Activated naive CD8-positive, alpha-beta T cell treated with anti-CD3 and anti-CD28 coated beads, Interleukin-2, amount 50 U/mL, for 24 hours (primary cell): ENCODE measurements around the gene FTO.
"Not testable (repeated sequence)": the region's sequence is repeated elsewhere in the genome, so short reads cannot be mapped to it uniquely, and the experiment has no call there.

Experiments
- ATAC-seq: fragments of 150-1000 bp; cut with Tn5 transposase; one replicate; pipeline ENCODE4 v1.10.0; 2021
- DNase-seq: peaks from one replicate; pipeline ENCODE4 v3.0.0; 2021
- H3K27ac Mint-ChIP-seq: one replicate; pipeline ENCODE4 v1.8.0; 2021; ENCODE audit warnings: mild to moderate bottlenecking, mixed read lengths
- H3K27me3 Mint-ChIP-seq: one replicate; pipeline ENCODE4 v1.8.0; 2021; ENCODE audit warnings: mixed read lengths
- H3K36me3 Mint-ChIP-seq: one replicate; pipeline ENCODE4 v1.8.0; 2021; ENCODE audit warnings: low read depth, mixed read lengths
- H3K4me1 Mint-ChIP-seq: one replicate; pipeline ENCODE4 v1.8.0; 2021; ENCODE audit warnings: mixed read lengths
- H3K4me3 Mint-ChIP-seq: one replicate; pipeline ENCODE4 v1.8.0; 2021; ENCODE audit warnings: mild to moderate bottlenecking, moderate library complexity, mixed read lengths
- H3K9me3 Mint-ChIP-seq: one replicate; pipeline ENCODE4 v1.8.0; 2021; ENCODE audit warnings: mixed read lengths

FTO gene

DNA sequence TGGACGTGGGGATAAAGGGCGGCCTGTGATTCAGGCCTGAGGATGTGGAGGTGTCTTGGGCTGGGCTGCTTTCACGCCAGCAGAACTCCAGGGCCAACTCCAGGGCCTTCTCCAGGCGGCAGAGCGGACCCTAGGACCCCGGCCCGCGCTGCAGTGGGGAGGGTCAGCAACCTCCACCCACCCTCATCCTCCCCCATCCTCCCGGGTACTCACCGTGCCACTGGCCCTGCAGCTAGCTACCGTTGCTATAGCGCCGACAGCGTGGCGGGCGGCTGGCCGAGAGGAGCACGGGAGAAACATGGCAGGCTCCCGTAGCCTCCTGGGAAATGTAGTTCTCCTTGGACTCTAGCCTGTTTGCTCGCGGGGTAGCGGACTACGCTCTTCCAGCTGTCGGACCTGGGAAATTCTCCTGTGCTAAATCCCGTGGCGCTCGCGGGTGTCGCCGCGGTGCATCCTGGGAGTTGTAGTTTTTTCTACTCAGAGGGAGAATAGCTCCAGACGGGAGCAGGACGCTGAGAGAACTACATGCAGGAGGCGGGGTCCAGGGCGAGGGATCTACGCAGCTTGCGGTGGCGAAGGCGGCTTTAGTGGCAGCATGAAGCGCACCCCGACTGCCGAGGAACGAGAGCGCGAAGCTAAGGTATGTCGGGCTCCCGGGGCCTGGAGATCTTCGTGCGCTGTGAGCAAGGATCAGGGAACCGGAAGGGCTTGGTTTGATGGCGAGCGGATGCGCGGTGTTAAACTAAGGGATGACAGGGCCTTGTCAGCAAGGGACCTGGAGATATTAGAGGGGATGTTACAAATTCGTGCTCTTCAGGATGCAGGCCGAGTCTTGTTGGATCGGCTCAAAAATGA, at the start of gene FTO, which contains the start of gene RPGRIP1L:
FTO (plus strand) TSS at position 567 of the 855 bp plus-strand sequence.
RPGRIP1L (minus strand) TSS at position 270 of the 855 bp plus-strand sequence. CDS start 3,136 bp downstream, outside the sequence.
- Mint-ChIP-seq H3K36me3 (peaks cover 12% of the 10 kb centered on the region), H3K27me3 (no peaks in the 10 kb centered on the region), H3K4me1 (peaks cover 38% of the 10 kb centered on the region), H3K27ac (peak within 1 kb of the TSS; percentile 96), H3K9me3 (no peaks in the 10 kb centered on the region), H3K4me3 (peak within 1 kb of the TSS; percentile 99)
- DNase-seq (peak; percentile 99), ATAC-seq (peak; percentile 99)

DNA sequence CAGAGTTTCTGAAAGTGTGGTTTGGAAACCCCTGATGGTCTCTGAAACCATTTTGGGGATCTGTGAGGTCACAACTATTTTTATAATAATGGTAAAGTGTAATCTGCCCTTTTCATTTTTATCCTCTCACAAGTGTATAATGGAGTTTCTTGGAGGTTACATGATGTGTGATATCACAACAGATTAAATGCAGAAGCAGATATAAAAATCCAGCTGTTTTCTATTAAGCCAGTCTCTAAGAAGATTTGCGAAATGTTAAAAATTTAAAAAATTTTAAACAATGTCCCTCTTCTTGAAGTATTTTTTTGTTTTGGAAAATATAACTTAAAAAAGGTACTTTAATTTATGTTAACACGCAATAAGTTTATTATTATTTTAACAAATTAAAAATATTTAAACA, 49.0 kb upstream of the FTO start:
- no peaks in the 10 kb centered on the region for H3K4me1 Mint-ChIP-seq
- H3K4me3 Mint-ChIP-seq: no peak overlapping the region
- no peak for DNase-seq
- no peak overlapping the region for H3K27ac Mint-ChIP-seq
- H3K9me3 Mint-ChIP-seq: no peaks in the 10 kb centered on the region
- peaks cover 23% of the 10 kb centered on the region for H3K36me3 Mint-ChIP-seq
- H3K27me3 Mint-ChIP-seq: no peaks in the 10 kb centered on the region
- ATAC-seq: no peak

DNA sequence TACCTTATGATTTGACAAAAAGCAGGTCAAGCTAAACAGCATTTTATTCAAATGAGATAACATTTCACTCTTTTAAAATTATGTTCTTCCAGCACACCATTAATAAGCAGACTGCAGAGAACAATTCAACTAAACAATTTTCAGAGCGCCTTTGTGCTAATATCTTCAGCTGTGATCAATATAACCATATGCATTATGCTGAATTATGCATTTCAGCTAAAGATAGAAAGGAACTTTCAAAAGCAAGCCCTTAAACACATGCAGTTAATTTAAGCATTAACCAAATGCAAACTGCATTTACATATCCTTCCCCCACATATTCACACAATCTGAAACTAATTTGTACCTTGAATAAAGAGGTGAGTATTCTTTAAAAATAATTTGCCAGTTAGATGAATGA, 41.9 kb upstream of the FTO start:
- DNase-seq: no peak
- Mint-ChIP-seq H3K4me3 (no peak overlapping the region), H3K9me3 (no peaks in the 10 kb centered on the region), H3K4me1 (peaks cover 1% of the 10 kb centered on the region), H3K27ac (no peak overlapping the region), H3K36me3 (peaks cover 5% of the 10 kb centered on the region), H3K27me3 (no peaks in the 10 kb centered on the region)
- no peak for ATAC-seq

DNA sequence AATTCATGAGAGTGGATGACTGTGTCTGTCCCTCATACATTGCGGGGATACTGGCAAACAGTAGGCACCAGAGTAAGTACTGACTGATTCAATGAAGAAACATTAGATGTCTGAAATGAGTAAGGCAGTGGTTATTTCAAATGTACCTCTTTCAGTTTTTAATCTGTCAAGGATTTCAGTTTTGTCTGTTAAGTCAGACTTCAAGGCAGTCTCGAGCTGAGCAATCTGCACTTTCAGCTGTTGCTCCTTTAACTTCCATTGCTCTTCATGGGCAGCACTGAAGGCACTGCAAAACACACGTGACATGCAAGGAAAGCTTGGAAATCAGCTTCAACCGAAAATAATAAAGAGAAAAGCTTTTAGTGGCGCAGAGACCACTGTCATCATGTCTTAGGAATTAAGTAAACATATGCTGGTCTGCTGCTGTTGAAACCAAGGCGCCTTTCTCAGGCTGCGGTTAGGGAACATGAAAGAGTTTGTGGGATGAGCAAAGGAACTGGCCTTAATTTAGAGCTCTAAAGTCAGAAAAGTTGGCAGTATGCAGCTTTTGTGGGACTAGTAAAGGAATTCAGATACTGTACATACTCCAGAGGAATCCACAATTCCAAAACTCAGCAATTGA, 39.1 kb upstream of the FTO start:
- H3K9me3 Mint-ChIP-seq: no peaks in the 10 kb centered on the region
- ATAC-seq (peak; percentile 82), DNase-seq (no peak)
- H3K27me3 Mint-ChIP-seq: no peaks in the 10 kb centered on the region
- H3K27ac Mint-ChIP-seq: peak overlapping the region; percentile 27
- no peak overlapping the region for H3K4me3 Mint-ChIP-seq
- peaks cover 3% of the 10 kb centered on the region for H3K36me3 Mint-ChIP-seq
- H3K4me1 Mint-ChIP-seq: peaks cover 1% of the 10 kb centered on the region

DNA sequence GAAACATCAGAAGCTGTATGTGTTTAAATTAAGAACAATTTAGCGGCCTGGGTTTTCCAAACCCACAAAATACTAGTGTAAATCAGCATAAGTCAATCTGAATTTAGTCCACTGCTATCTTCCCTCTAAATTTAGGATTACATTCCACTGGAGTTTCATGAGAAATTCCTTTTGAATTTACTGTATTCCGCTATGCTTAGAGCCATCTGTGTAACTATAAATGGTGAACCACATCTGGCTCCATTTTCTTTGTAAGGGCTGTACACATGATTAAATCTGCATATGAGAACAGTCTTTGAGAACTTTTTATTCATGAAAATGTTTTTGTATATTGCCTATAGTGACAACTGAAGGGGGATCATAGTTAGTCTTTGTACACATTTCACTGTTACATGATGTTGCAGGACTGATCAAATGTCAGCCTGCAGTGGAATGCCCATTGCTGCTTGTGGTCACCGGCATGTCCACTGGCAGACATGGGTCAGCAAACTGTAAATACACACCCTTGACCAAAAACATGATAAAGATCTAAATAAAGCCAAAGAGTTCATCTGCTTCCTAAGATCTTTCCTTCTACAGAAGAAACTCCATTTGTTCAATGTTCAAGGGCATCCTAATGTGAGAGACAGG, 37.1 kb upstream of the FTO start:
- ATAC-seq: no peak
- no peaks in the 10 kb centered on the region for H3K27me3 Mint-ChIP-seq
- no peak for DNase-seq

DNA sequence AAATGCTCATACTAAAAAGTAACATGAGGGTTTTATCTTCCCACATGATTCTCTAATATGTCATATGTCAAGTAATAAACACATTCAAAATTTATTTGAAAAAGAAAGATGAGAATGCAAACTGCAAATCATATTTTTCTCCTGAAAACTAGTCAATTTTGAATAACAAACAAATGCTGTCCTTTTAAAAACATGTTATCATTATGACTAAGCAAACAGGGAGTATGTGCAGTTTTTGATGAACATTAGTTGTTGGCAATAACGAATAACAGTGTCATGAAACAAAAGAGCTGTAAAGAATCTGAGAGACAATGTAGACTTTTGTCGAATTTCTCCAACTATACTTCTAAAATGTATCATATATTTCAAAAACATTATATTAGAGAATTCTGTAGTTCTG, 35.1 kb upstream of the FTO start:
- no peaks in the 10 kb centered on the region for H3K9me3 Mint-ChIP-seq
- no peak for DNase-seq
- peaks cover 5% of the 10 kb centered on the region for H3K36me3 Mint-ChIP-seq
- no peak overlapping the region for H3K4me3 Mint-ChIP-seq
- no peaks in the 10 kb centered on the region for H3K27me3 Mint-ChIP-seq
- H3K4me1 Mint-ChIP-seq: peaks cover 1% of the 10 kb centered on the region
- no peak overlapping the region for H3K27ac Mint-ChIP-seq
- no peak for ATAC-seq

More for the DNA sequence above, 37.1 kb upstream of the FTO start:
- no peak overlapping the region for H3K27ac Mint-ChIP-seq
- H3K36me3 Mint-ChIP-seq: peaks cover 5% of the 10 kb centered on the region
- peaks cover 1% of the 10 kb centered on the region for H3K4me1 Mint-ChIP-seq
- H3K9me3 Mint-ChIP-seq: no peaks in the 10 kb centered on the region
- no peak overlapping the region for H3K4me3 Mint-ChIP-seq

DNA sequence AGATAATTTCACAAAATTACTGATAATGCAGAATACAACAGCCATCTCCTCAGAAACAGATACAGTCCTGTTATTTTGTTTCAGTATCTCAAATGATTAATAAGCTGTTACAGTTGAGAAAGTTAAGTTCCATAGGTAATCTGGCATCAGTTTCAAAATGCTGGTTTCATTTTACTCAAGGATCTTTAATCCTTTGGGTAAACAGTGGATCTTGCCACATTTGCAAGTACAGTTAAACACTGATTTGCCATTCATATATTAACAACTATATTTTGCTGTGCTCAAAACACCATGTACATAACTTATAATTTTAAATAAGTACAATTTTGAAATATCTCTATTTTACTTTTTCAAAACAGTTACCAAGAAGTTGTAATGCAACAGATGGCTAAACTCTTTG, 31.5 kb upstream of the FTO start:
- no peak for DNase-seq
- ATAC-seq: no peak
- no peak overlapping the region for H3K4me3 Mint-ChIP-seq
- H3K9me3 Mint-ChIP-seq: no peaks in the 10 kb centered on the region
- no peaks in the 10 kb centered on the region for H3K4me1 Mint-ChIP-seq
- H3K27ac Mint-ChIP-seq: no peak overlapping the region
- H3K36me3 Mint-ChIP-seq: peaks cover 2% of the 10 kb centered on the region
- H3K27me3 Mint-ChIP-seq: no peaks in the 10 kb centered on the region

DNA sequence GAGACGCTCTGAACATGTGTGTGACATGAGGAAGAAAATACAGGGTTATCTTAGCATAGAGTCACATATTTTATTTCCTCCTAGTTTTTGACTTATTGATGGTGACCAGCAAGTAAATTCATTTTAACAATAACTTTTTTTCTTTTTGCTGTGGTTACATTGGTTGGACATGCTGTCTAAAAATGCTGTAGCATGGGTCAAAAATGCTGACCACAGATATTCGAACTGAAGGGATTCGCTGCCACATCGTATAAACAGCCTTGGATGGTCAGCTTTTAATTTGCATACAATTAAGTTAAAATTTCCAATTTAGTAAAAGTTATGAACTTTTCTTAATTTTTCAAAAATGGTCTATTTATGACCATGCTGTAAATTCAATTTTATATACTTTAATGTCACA, 30.8 kb upstream of the FTO start:
- Mint-ChIP-seq H3K36me3 (peaks cover 2% of the 10 kb centered on the region), H3K27ac (no peak overlapping the region), H3K4me1 (no peaks in the 10 kb centered on the region), H3K9me3 (no peaks in the 10 kb centered on the region), H3K4me3 (no peak overlapping the region), H3K27me3 (no peaks in the 10 kb centered on the region)
- DNase-seq: no peak
- ATAC-seq: no peak

DNA sequence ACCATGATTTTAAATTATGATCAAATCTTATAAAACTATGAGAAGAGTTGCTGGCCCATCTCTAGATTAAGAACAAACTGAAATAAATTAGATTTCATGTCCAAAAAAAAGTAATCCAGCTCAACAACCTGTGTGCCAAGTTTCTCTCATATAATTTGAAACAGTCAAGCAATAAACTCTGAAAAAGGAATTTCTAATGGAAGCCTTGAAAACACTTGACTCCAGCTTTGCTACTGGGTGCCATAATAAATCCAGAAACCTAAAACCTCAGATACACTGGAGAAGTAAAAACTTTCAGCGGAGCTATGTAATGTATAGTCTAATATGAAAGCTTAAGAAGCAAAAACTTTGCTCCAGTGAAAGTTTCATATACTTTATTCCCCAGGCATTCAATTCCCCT, 25.8 kb upstream of the FTO start:
- H3K4me3 Mint-ChIP-seq: no peak overlapping the region
- H3K36me3 Mint-ChIP-seq: peaks cover 6% of the 10 kb centered on the region
- no peak for DNase-seq
- H3K9me3 Mint-ChIP-seq: no peaks in the 10 kb centered on the region
- H3K4me1 Mint-ChIP-seq: no peaks in the 10 kb centered on the region
- no peaks in the 10 kb centered on the region for H3K27me3 Mint-ChIP-seq
- ATAC-seq: no peak
- H3K27ac Mint-ChIP-seq: no peak overlapping the region

DNA sequence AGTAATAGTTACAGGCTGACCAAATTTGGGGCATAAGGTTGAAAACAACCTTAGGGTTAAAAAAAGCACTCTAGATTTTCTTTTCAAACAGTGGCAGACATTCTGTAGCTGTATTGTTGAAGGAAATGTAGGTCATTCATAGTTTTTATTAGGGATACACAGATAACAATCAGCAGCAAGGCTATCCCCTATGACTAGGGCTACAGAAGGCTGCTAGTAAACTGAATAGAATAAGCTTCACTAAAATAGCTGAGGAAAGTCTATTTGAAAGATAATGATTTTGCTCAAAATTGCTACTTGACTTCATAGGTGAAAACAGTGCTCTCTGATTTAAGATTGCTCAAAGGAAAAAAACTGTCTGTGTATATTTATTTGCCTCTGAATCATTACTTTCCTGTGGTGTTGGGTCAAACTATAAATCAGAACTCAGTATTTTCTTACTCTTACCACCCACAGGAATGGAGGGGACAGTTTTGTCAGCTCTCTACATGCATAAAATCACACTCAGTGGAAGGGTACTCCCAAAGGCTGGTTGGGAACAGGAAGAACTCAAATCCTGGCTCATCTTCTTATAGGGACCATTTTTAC, 25.1 kb upstream of the FTO start:
- no peaks in the 10 kb centered on the region for H3K9me3 Mint-ChIP-seq
- no peak for ATAC-seq
- H3K27ac Mint-ChIP-seq: no peak overlapping the region

DNA sequence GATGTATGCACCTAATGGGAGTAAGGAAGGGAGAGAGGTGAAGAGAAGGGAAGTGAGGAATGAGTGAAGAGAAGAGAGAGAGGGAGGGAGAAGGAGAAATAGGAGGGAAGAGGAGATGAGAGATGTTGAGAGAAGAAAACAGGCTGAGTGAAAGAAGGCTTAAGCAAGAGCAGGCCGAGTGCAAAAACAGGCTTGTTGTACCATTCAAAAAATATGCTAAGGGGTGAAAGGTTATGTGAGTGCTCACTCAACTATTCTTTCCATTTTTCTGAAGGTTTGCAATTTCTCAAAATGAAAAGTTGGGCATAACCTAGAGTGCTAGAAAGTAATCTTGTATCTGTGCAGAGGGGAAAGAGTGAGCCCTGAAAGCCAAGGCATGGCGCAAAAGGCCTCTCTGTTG, 23.2 kb upstream of the FTO start:
- Mint-ChIP-seq H3K27me3 (no peaks in the 10 kb centered on the region), H3K4me3 (no peak overlapping the region), H3K27ac (no peak overlapping the region), H3K4me1 (no peaks in the 10 kb centered on the region), H3K36me3 (peaks cover 23% of the 10 kb centered on the region), H3K9me3 (no peaks in the 10 kb centered on the region)
- DNase-seq (no peak), ATAC-seq (no peak)

More for the DNA sequence above, 25.1 kb upstream of the FTO start:
- H3K4me3 Mint-ChIP-seq: no peak overlapping the region
- peaks cover 13% of the 10 kb centered on the region for H3K36me3 Mint-ChIP-seq
- H3K4me1 Mint-ChIP-seq: no peaks in the 10 kb centered on the region
- no peak for DNase-seq
- H3K27me3 Mint-ChIP-seq: no peaks in the 10 kb centered on the region

DNA sequence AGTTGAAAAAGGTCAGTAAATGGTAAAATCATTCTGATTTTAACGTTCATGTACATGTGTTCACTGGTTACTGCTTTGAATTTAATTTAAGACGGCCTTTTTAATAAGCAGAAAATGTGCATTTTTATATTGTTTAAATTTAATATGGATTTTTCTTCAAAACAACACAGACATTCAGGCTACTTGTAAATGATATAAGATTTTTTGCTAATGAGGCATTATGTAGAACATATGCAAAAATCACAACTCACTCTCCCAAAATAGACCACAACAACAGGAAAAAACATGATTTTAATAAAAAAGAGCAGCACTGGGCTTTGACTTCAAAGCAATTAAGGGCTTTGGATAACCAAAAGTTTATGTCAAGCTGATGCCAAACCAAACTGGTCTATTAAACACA, 22.6 kb upstream of the FTO start:
- no peak for ATAC-seq
- H3K4me3 Mint-ChIP-seq: no peak overlapping the region
- no peaks in the 10 kb centered on the region for H3K9me3 Mint-ChIP-seq
- no peaks in the 10 kb centered on the region for H3K27me3 Mint-ChIP-seq
- peaks cover 23% of the 10 kb centered on the region for H3K36me3 Mint-ChIP-seq
- H3K27ac Mint-ChIP-seq: no peak overlapping the region
- no peak for DNase-seq
- H3K4me1 Mint-ChIP-seq: no peaks in the 10 kb centered on the region

DNA sequence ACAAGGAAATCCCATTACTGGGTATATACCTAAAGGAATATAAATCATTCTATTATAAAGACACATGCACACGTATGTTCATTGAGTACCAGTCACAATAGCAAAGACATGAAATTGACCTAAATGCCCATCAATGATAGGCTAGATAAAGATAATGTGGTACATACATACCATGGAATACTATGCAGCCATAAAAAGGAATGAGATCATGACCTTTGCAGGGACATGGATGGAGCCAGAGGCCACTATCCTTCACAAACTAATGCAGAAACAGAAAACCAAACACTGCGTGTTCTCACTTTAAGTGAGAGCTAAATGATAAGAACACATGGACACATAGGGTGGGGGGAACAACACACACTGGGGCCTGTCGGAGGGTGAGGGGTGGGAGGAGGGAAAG, 18.6 kb upstream of the FTO start:
- ATAC-seq, H3K27ac Mint-ChIP-seq, H3K4me1 Mint-ChIP-seq, H3K9me3 Mint-ChIP-seq, H3K27me3 Mint-ChIP-seq, DNase-seq, H3K4me3 Mint-ChIP-seq: not testable (repeated sequence)
- H3K36me3 Mint-ChIP-seq: peaks cover 28% of the 10 kb centered on the region

DNA sequence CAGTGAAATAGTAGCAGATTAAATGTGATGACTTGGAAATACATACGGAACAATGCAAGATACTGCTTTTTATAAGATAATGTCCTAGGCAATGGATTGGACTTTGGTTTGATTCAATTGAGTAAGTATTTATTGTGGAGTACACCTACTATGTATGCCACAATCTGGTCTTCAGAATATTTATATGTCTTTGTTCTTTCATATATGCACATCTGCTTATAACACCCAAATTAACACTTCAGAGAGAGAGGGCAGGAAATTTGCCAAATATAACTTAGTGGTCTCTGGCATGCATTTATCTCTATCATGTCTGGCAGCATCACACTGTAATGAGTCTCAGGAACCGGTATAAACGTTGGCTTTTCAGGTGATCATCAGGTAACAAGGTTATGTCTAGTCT, 17.2 kb upstream of the FTO start:
- no peak for DNase-seq
- H3K27me3 Mint-ChIP-seq: no peaks in the 10 kb centered on the region
- H3K36me3 Mint-ChIP-seq: peaks cover 25% of the 10 kb centered on the region
- no peak overlapping the region for H3K4me3 Mint-ChIP-seq
- H3K9me3 Mint-ChIP-seq: no peaks in the 10 kb centered on the region
- no peak overlapping the region for H3K27ac Mint-ChIP-seq
- no peak for ATAC-seq
- no peaks in the 10 kb centered on the region for H3K4me1 Mint-ChIP-seq
